ENCODE results near the gene GYG2. TPM values are rescaled to one million over a fixed set of nuclear protein-coding genes. Genes with fewer than 3 reads are reported as not detected.

GYG2 gene
- total and polyA plus RNA-seq, 2 experiments from 2014 or later, result 17.6 to 63.8 TPM

DNA sequence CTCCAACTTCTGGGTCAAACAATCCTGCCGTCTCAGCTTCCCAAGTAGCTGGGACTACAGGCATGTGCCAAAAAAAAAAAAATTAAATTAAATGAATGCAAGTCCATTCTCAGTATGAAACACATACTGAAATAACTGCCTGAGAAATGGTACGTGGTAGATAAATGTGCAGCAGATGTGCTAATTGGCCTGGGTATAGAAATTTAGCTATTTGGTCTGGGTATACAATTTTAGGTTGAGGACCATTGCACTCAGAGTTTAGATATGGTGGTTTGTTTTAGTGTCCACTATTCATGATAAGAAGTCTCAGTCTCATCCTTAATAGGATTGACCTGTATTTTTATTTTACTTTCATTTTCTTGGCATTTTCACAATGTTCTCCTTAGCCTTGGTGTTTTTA is 9.2 kb downstream of the GYG2 start:
- TF ChIP-seq, protein P1, sequence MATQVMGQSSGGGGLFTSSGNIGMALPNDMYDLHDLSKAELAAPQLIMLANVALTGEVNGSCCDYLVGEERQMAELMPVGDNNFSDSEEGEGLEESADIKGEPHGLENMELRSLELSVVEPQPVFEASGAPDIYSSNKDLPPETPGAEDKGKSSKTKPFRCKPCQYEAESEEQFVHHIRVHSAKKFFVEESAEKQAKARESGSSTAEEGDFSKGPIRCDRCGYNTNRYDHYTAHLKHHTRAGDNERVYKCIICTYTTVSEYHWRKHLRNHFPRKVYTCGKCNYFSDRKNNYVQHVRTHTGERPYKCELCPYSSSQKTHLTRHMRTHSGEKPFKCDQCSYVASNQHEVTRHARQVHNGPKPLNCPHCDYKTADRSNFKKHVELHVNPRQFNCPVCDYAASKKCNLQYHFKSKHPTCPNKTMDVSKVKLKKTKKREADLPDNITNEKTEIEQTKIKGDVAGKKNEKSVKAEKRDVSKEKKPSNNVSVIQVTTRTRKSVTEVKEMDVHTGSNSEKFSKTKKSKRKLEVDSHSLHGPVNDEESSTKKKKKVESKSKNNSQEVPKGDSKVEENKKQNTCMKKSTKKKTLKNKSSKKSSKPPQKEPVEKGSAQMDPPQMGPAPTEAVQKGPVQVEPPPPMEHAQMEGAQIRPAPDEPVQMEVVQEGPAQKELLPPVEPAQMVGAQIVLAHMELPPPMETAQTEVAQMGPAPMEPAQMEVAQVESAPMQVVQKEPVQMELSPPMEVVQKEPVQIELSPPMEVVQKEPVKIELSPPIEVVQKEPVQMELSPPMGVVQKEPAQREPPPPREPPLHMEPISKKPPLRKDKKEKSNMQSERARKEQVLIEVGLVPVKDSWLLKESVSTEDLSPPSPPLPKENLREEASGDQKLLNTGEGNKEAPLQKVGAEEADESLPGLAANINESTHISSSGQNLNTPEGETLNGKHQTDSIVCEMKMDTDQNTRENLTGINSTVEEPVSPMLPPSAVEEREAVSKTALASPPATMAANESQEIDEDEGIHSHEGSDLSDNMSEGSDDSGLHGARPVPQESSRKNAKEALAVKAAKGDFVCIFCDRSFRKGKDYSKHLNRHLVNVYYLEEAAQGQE (IDR thresholded peaks at IDR 0.05; ENCODE audit: unreplicated experiment), result no peak
- TF ChIP-seq, protein P2, sequence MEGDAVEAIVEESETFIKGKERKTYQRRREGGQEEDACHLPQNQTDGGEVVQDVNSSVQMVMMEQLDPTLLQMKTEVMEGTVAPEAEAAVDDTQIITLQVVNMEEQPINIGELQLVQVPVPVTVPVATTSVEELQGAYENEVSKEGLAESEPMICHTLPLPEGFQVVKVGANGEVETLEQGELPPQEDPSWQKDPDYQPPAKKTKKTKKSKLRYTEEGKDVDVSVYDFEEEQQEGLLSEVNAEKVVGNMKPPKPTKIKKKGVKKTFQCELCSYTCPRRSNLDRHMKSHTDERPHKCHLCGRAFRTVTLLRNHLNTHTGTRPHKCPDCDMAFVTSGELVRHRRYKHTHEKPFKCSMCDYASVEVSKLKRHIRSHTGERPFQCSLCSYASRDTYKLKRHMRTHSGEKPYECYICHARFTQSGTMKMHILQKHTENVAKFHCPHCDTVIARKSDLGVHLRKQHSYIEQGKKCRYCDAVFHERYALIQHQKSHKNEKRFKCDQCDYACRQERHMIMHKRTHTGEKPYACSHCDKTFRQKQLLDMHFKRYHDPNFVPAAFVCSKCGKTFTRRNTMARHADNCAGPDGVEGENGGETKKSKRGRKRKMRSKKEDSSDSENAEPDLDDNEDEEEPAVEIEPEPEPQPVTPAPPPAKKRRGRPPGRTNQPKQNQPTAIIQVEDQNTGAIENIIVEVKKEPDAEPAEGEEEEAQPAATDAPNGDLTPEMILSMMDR (conservative IDR thresholded peaks at IDR 0.05; ENCODE audit: low read depth in 2 of 2), result no peak
- TF ChIP-seq ZNF114 (CRISPR knock-in tag; IDR thresholded peaks at IDR 0.05), result no peak
- no peak for TF ChIP-seq NANOG (IDR thresholded peaks at IDR 0.05; ENCODE audit: borderline replicate concordance)
- no peak for TF ChIP-seq EZH2 (IDR thresholded peaks at IDR 0.05; ENCODE audit: low read depth, unreplicated experiment)
- TF ChIP-seq POLR2AphosphoS5 (IDR thresholded peaks at IDR 0.05; ENCODE audit: low read depth), result no peak
- TF ChIP-seq, protein P3, sequence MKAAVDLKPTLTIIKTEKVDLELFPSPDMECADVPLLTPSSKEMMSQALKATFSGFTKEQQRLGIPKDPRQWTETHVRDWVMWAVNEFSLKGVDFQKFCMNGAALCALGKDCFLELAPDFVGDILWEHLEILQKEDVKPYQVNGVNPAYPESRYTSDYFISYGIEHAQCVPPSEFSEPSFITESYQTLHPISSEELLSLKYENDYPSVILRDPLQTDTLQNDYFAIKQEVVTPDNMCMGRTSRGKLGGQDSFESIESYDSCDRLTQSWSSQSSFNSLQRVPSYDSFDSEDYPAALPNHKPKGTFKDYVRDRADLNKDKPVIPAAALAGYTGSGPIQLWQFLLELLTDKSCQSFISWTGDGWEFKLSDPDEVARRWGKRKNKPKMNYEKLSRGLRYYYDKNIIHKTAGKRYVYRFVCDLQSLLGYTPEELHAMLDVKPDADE (IDR thresholded peaks at IDR 0.05), result no peak
- TF ChIP-seq ZNF331 (CRISPR knock-in tag; IDR thresholded peaks at IDR 0.05; ENCODE audit: low read depth), result no peak
- no peak for TF ChIP-seq STAT1 (IDR thresholded peaks at IDR 0.05; ENCODE audit: unreplicated experiment)
- TF ChIP-seq, protein P4, sequence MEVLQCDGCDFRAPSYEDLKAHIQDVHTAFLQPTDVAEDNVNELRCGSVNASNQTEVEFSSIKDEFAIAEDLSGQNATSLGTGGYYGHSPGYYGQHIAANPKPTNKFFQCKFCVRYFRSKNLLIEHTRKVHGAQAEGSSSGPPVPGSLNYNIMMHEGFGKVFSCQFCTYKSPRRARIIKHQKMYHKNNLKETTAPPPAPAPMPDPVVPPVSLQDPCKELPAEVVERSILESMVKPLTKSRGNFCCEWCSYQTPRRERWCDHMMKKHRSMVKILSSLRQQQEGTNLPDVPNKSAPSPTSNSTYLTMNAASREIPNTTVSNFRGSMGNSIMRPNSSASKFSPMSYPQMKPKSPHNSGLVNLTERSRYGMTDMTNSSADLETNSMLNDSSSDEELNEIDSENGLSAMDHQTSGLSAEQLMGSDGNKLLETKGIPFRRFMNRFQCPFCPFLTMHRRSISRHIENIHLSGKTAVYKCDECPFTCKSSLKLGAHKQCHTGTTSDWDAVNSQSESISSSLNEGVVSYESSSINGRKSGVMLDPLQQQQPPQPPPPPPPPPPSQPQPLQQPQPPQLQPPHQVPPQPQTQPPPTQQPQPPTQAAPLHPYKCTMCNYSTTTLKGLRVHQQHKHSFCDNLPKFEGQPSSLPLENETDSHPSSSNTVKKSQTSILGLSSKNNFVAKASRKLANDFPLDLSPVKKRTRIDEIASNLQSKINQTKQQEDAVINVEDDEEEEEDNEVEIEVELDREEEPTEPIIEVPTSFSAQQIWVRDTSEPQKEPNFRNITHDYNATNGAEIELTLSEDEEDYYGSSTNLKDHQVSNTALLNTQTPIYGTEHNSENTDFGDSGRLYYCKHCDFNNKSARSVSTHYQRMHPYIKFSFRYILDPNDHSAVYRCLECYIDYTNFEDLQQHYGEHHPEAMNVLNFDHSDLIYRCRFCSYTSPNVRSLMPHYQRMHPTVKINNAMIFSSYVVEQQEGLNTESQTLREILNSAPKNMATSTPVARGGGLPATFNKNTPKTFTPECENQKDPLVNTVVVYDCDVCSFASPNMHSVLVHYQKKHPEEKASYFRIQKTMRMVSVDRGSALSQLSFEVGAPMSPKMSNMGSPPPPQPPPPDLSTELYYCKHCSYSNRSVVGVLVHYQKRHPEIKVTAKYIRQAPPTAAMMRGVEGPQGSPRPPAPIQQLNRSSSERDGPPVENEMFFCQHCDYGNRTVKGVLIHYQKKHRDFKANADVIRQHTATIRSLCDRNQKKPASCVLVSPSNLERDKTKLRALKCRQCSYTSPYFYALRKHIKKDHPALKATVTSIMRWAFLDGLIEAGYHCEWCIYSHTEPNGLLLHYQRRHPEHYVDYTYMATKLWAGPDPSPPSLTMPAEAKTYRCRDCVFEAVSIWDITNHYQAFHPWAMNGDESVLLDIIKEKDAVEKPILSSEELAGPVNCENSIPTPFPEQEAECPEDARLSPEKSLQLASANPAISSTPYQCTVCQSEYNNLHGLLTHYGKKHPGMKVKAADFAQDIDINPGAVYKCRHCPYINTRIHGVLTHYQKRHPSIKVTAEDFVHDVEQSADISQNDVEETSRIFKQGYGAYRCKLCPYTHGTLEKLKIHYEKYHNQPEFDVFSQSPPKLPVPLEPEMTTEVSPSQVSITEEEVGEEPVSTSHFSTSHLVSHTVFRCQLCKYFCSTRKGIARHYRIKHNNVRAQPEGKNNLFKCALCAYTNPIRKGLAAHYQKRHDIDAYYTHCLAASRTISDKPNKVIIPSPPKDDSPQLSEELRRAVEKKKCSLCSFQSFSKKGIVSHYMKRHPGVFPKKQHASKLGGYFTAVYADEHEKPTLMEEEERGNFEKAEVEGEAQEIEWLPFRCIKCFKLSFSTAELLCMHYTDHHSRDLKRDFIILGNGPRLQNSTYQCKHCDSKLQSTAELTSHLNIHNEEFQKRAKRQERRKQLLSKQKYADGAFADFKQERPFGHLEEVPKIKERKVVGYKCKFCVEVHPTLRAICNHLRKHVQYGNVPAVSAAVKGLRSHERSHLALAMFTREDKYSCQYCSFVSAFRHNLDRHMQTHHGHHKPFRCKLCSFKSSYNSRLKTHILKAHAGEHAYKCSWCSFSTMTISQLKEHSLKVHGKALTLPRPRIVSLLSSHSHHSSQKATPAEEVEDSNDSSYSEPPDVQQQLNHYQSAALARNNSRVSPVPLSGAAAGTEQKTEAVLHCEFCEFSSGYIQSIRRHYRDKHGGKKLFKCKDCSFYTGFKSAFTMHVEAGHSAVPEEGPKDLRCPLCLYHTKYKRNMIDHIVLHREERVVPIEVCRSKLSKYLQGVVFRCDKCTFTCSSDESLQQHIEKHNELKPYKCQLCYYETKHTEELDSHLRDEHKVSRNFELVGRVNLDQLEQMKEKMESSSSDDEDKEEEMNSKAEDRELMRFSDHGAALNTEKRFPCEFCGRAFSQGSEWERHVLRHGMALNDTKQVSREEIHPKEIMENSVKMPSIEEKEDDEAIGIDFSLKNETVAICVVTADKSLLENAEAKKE (CRISPR knock-in tag; IDR thresholded peaks at IDR 0.05), result no peak
- TF ChIP-seq CREB1 (CRISPR knock-in tag; IDR thresholded peaks at IDR 0.05; ENCODE audit: low read depth), result no peak
- no peak for TF ChIP-seq EZH2phosphoT487 (IDR thresholded peaks at IDR 0.05; ENCODE audit: unreplicated experiment)

More for the DNA sequence above, 9.2 kb downstream of the GYG2 start:
- Mint-ChIP-seq H3K9me3 (peaks cover 31% of the 10 kb centered on the region), H3K4me3 (no peak overlapping the region), H3K27ac (no peak overlapping the region), H3K4me1 (no peaks in the 10 kb centered on the region), H3K36me3 (ENCODE audit: low read depth) (peaks cover 82% of the 10 kb centered on the region), H3K27me3 (ENCODE audit: insufficient read depth, low read depth, poor library complexity) (peaks cover 3% of the 10 kb centered on the region)
- H2AFZ ChIP-seq, result no peak overlapping the region
- no peak overlapping the region for H3K27ac ChIP-seq (ENCODE audit: low read depth)
- no peaks in the 10 kb centered on the region for H3K4me1 ChIP-seq (ENCODE audit: insufficient read depth)
- DNase-seq (ENCODE audit: low spot score), result no peak
- no peaks in the 10 kb centered on the region for H3K9me2 ChIP-seq (ENCODE audit: insufficient read depth)
- no peaks in the 10 kb centered on the region for H3K27me3 ChIP-seq (ENCODE audit: insufficient read depth)
- H3K4me2 ChIP-seq, result no peak overlapping the region
- H4K20me1 ChIP-seq (replicated peaks; ENCODE audit: insufficient read depth), result no peaks in the 10 kb centered on the region
- no peak for ATAC-seq
- no peaks in the 10 kb centered on the region for H3K36me3 ChIP-seq (ENCODE audit: insufficient read depth)
- H3K4me3 ChIP-seq, result no peak overlapping the region
- H3F3A ChIP-seq (replicated peaks; ENCODE audit: low read depth), result no peaks in the 10 kb centered on the region
- H3K79me2 ChIP-seq (replicated peaks; ENCODE audit: insufficient read depth), result peaks cover 15% of the 10 kb centered on the region; the same call in 1 of the 2 replicates
